Inflammatory macrophage treated with lipopolysaccharide for 1 hour (primary cell): ENCODE data around the gene MEGF11.
A peak's percentile ranks its signal among the peaks of the same experiment; 100 is the strongest.
"Not testable (repeated sequence)": the region's sequence is repeated elsewhere in the genome, so short reads cannot be mapped to it uniquely, and the experiment has no call there.

Source experiments
- DNase-seq, 2 donors: peaks; one replicate each; pipeline ENCODE4 v3.0.0-alpha.2; 2020 to 2022

MEGF11 gene

GRCh38 chr15:65907661-65908060, 345.9 kb downstream of the MEGF11 start:
- DNase-seq = no peak

- DNase-seq = no peak
Observed at GRCh38 chr15:65906396-65906795, 347.2 kb downstream of the MEGF11 start.

- no peak for DNase-seq
Observed at GRCh38 chr15:65904301-65904700, 349.2 kb downstream of the MEGF11 start.

GRCh38 chr15:65903296-65904073, 350.1 kb downstream of the MEGF11 start:
- no peak for DNase-seq

- peak; percentile 93 to 95 for DNase-seq
Observed at GRCh38 chr15:65902373-65902772, 351.2 kb downstream of the MEGF11 start.

GRCh38 chr15:65901836-65902235, 351.7 kb downstream of the MEGF11 start:
- no peak for DNase-seq

- DNase-seq = peak in 1 of 2 donors; percentile 16
Observed at GRCh38 chr15:65901336-65901735, 352.2 kb downstream of the MEGF11 start.

- no peak for DNase-seq
Observed at GRCh38 chr15:65900488-65900887, 353.1 kb downstream of the MEGF11 start.

- no peak for DNase-seq
Observed at GRCh38 chr15:65896236-65896635, 357.3 kb downstream of the MEGF11 start.

- DNase-seq = no peak
Observed at GRCh38 chr15:65893060-65893459, 360.5 kb downstream of the MEGF11 start.

GRCh38 chr15:65888981-65889380, 364.6 kb downstream of the MEGF11 start:
- peak; percentile 31 to 49 for DNase-seq

GRCh38 chr15:65887565-65887964, 366.0 kb downstream of the MEGF11 start:
- no peak for DNase-seq

GRCh38 chr15:65885668-65886218, 367.8 kb downstream of the MEGF11 start:
- DNase-seq = no peak

GRCh38 chr15:65884511-65884910, 369.0 kb downstream of the MEGF11 start:
- no peak for DNase-seq

- no peak for DNase-seq
Observed at GRCh38 chr15:65883571-65883970, 370.0 kb downstream of the MEGF11 start.

- DNase-seq = no peak
Observed at GRCh38 chr15:65881766-65882434, 371.6 kb downstream of the MEGF11 start.

- DNase-seq = no peak
Observed at GRCh38 chr15:65877749-65878148, 375.8 kb downstream of the MEGF11 start.

- DNase-seq = no peak
Observed at GRCh38 chr15:65875458-65875857, 378.1 kb downstream of the MEGF11 start.

GRCh38 chr15:65873256-65873655, 380.3 kb downstream of the MEGF11 start:
- peak in 1 of 2 donors; percentile 26 for DNase-seq

GRCh38 chr15:65872596-65872995, 381.0 kb downstream of the MEGF11 start:
- not testable (repeated sequence) for DNase-seq

- DNase-seq = not testable (repeated sequence)
Observed at GRCh38 chr15:65871886-65872285, 381.7 kb downstream of the MEGF11 start.

GRCh38 chr15:65870889-65871533, 382.5 kb downstream of the MEGF11 start:
- DNase-seq = peak; percentile 56 to 68
